Activated CD4-positive, alpha-beta memory T cell treated with anti-CD3 and anti-CD28 coated beads, Interleukin-2, amount 10 ng/mL, durations not matched to agents 7 days and 5 days (primary cell): ENCODE results near the gene PTMS. TPM values are rescaled to one million over a fixed set of nuclear protein-coding genes. Genes with fewer than 3 reads are reported as not detected.
"Not testable (repeated sequence)": the region's sequence is repeated elsewhere in the genome, so short reads cannot be mapped to it uniquely, and the experiment has no call there.

Experiments used
- CTCF ChIA-PET: fragments of 350-600 bp; sonication (Branson Sonifier 250); formaldehyde crosslinking; loops from one replicate; lab custom pipeline; 2021; ENCODE audit warnings: antibody characterized with exemption, inconsistent platforms; lab: Charles Lee
- POLR2A ChIA-PET: fragments of 350-600 bp; sonication (Branson Sonifier 250); formaldehyde crosslinking; loops from one replicate; lab custom pipeline; 2021; ENCODE audit warnings: antibody characterized with exemption; lab: Charles Lee
- DNase-seq: peaks from one replicate; pipeline ENCODE4 v3.0.0-alpha.2; 2020
- H3K27ac Mint-ChIP-seq: one replicate; pipeline ENCODE4 v1.8.0; 2021; ENCODE audit warnings: mild to moderate bottlenecking, mixed read lengths
- H3K27me3 Mint-ChIP-seq: one replicate; pipeline ENCODE4 v1.8.0; 2021; ENCODE audit warnings: mixed read lengths
- H3K36me3 Mint-ChIP-seq: one replicate; pipeline ENCODE4 v1.8.0; 2021; ENCODE audit warnings: low read depth, mixed read lengths
- H3K4me1 Mint-ChIP-seq: one replicate; pipeline ENCODE4 v1.8.0; 2021; ENCODE audit warnings: mixed read lengths
- H3K4me3 Mint-ChIP-seq: one replicate; pipeline ENCODE4 v1.8.0; 2021; ENCODE audit warnings: mild to moderate bottlenecking, mixed read lengths
- H3K9me3 Mint-ChIP-seq: one replicate; pipeline ENCODE4 v1.8.0; 2021; ENCODE audit warnings: mixed read lengths
- total RNA-seq, 2 experiments: library from RNA; stranded (reverse); gene quantifications; one replicate each; pipeline ENCODE4 v1.2.3, GENCODE V29; 2021

The PTMS gene
- total RNA-seq, 2 experiments from 2014 or later = 47.0 to 49.6 TPM

DNA sequence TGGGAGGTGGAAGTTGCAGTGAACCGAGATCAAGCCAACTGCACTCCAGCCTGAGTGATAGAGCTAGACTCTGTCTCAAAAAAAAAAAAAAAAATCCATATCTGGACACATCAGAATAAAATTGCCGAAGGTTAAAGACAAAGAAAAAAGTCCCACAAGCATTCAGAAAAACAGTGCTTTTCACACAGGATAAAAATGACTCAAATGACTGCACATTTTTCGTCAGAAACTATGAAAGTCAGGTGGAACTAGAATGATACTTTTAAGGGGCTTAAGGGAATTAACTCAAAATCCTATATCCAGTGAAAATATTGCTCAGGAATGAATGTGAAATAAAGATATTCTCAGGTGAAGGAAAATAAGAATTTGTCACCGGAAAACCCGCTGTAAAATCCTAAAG, 29.4 kb upstream of the PTMS start:
- Mint-ChIP-seq H3K4me1 (peaks cover 6% of the 10 kb centered on the region), H3K36me3 (no peaks in the 10 kb centered on the region), H3K27me3 (no peaks in the 10 kb centered on the region), H3K4me3 (no peak overlapping the region), H3K27ac (no peak overlapping the region), H3K9me3 (no peaks in the 10 kb centered on the region)
- CTCF ChIA-PET = interaction anchor here (0.6 to 1.6 kb wide), 4 partner anchors 30 to 85 kb away, joined by 3 to 4 read pairs (median 4); partner anchors contain the start of gene GPR162
- POLR2A ChIA-PET = no interaction called here
- DNase-seq = no peak

DNA sequence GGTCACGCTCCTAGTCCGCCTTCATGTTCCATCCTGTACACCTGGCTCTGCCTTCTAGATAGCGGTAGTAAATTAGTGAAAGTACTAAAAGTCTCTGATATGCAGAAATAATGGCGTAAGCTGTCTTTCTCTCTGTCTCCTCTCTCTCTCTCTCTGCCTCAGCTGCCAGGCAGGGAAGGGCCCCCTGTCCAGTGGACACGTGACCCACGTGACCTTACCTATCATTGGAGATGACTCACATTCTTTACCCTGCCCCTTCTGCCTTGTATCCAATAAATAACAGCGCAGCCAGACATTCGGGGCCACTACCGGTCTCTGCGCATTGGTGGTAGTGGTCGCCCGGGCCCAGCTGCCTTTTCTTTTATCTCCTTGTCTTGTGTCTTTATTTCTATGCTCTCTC, 24.1 kb upstream of the PTMS start:
- H3K27ac Mint-ChIP-seq, DNase-seq, H3K9me3 Mint-ChIP-seq, CTCF ChIA-PET, H3K27me3 Mint-ChIP-seq, H3K4me3 Mint-ChIP-seq: not testable (repeated sequence)
- POLR2A ChIA-PET = interaction anchor here (1.3 to 2.8 kb wide), 2 partner anchors 11 to 51 kb away, joined by 3 to 8 read pairs; partner anchors contain the start of gene MLF2
- Mint-ChIP-seq H3K36me3 (peaks cover 16% of the 10 kb centered on the region), H3K4me1 (peaks cover 19% of the 10 kb centered on the region)

DNA sequence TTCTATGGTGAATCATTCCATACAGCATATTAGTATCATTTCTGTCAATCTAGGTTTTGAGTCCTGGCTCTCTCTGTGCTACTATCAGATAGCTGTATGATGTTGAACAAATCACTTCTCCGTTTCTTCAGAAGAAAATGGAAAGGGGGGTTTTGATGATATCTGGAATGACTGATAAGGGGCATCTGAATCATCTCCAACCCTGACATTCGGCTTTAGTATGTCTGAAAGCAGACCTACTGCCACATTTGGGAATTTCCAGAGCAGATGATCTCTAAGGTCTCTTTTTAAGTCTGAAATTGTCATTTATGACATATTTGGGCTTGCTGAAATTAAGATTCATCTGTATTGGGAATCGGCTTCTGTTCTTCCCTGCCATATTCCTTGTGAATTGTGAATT, 23.3 kb upstream of the PTMS start:
- POLR2A ChIA-PET = interaction anchor here (1.3 to 2.8 kb wide), 2 partner anchors 10 to 50 kb away, joined by 3 to 8 read pairs; partner anchors contain the start of gene MLF2

DNA sequence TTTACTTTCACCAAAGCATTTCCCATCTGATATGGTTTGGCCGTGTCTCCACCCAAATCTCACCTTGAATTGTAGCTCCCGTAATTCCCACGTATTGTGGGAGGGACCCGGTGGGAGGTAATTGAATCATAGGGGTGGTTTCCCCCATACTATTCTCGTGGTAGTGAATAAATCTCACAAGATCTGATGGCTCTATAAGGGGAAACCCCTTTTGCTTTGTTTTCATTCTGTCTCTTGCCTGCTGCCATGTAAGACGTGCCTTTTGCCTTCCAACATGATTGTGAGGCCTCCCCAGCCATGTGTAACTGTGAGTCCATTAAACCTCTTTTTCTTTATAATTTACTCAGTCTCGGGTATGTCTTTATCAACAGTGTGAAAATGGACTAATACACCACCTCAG, 22.9 kb upstream of the PTMS start:
- POLR2A ChIA-PET = interaction anchor here (1.3 to 2.8 kb wide), 2 partner anchors 10 to 50 kb away, joined by 3 to 8 read pairs; partner anchors contain the start of gene MLF2
- Mint-ChIP-seq H3K4me1 (peaks cover 20% of the 10 kb centered on the region), H3K36me3 (peaks cover 29% of the 10 kb centered on the region), H3K27ac (peak overlapping the region; percentile 13)
- CTCF ChIA-PET, H3K27me3 Mint-ChIP-seq, DNase-seq, H3K9me3 Mint-ChIP-seq, H3K4me3 Mint-ChIP-seq: not testable (repeated sequence)

More for the DNA sequence above, 23.3 kb upstream of the PTMS start:
- CTCF ChIA-PET = no interaction called here
- no peak overlapping the region for H3K27ac Mint-ChIP-seq
- peaks cover 24% of the 10 kb centered on the region for H3K36me3 Mint-ChIP-seq
- H3K4me3 Mint-ChIP-seq = no peak overlapping the region
- H3K4me1 Mint-ChIP-seq = peaks cover 20% of the 10 kb centered on the region
- DNase-seq = no peak
- H3K9me3 Mint-ChIP-seq = peaks cover 7% of the 10 kb centered on the region
- H3K27me3 Mint-ChIP-seq = no peaks in the 10 kb centered on the region

DNA sequence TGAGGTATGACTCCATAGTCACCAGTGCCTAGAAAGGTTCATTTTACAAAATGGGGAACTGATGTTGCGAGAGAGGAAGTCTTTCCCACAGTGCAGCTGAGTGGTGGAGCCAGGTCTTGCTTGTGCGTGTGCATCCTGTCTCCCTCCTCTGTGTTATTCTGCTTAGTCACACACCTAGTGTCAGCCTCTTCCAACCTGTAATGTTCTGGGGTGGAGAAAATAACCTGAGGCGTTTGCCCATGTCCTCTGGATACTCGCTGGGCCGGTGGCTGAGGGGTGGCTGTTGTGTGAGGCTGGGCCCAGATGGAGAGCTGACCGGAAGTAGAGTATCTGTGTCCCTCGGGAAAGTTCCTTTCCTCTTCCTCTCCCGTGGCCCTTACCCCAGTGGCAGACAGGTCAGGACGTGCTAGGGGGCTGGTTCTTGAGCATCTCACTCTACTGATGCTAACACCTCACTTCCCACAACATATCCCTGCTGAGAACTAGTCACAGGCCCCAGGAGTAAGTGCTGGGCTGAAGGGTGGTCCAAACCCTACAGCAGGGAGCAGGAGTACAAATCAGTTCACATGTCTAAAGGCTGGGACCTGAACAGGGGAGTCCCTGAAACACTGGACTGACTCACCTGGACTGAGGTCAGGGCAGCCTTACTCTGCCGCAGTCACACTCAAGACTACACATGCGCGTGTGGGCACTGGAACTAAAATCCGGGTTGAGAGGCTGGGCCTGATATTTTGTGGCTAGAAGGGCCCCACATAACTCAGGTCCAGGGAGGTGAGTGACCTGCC, 20.2 kb upstream of the PTMS start:
- peaks cover 47% of the 10 kb centered on the region for H3K36me3 Mint-ChIP-seq
- ChIA-PET POLR2A (interaction anchor here (0.9 to 2.7 kb wide), 4 partner anchors 21 to 47 kb away, joined by 3 to 10 read pairs (median 6); partner anchors contain the start of genes COPS7A and PTMS), CTCF (interaction anchor here (1.2 kb wide), 1 partner anchor 22 kb away, joined by 3 read pairs; the partner anchor contains the start of gene COPS7A)
- no peaks in the 10 kb centered on the region for H3K27me3 Mint-ChIP-seq
- DNase-seq = peak; percentile 45
- H3K27ac Mint-ChIP-seq = peak overlapping the region; percentile 89
- peaks cover 7% of the 10 kb centered on the region for H3K9me3 Mint-ChIP-seq
- peaks cover 22% of the 10 kb centered on the region for H3K4me1 Mint-ChIP-seq
- no peak overlapping the region for H3K4me3 Mint-ChIP-seq

DNA sequence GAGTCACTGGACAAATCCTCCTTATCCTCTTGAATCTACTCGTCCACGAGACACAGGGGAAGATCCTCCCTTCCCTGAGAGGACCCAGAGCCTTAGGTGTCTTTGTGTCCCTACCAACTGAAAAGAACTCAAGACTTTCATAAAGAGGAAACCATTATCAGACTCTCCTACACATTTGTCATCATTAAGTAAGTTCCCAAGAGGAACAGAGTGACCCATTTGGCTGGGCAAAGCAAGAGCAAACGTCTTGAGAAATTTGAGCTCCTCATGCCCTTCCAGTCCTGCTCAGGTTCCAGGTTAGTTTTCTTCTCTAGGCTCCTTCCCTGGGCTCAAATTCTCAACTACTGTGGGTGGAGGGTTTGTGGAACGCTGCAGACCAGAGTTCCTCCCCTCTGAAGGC, 18.9 kb upstream of the PTMS start:
- Mint-ChIP-seq H3K27me3 (no peaks in the 10 kb centered on the region), H3K4me3 (no peak overlapping the region), H3K27ac (peak overlapping the region; percentile 31), H3K9me3 (peaks cover 7% of the 10 kb centered on the region), H3K4me1 (peaks cover 33% of the 10 kb centered on the region), H3K36me3 (peaks cover 56% of the 10 kb centered on the region)
- no peak for DNase-seq
- ChIA-PET POLR2A (no interaction called here), CTCF (no interaction called here)

DNA sequence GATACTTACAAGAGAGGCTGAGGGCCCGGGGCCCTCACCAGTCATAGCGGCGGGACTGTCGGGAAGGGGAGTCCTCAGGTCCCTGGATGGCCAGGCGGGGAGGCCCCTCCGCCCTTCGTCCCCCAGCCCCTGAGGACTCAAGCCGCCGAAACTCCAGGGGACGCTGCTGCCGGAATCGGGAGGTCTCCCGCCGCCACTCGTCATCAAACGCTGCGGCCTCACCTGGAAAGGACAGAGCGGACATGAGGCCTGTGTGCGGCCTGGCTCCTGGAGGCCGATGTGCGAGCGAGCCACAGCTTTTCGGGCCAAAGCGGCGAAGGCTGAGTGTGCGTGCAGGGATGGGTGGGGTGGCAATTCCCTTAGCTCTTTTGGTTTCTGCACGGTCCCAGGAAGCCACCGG, 17.4 kb upstream of the PTMS start:
- ChIA-PET CTCF (no interaction called here), POLR2A (no interaction called here)
- DNase-seq = no peak
- H3K4me3 Mint-ChIP-seq = no peak overlapping the region
- peaks cover 58% of the 10 kb centered on the region for H3K36me3 Mint-ChIP-seq
- H3K27me3 Mint-ChIP-seq = no peaks in the 10 kb centered on the region
- H3K4me1 Mint-ChIP-seq = peaks cover 39% of the 10 kb centered on the region
- no peak overlapping the region for H3K27ac Mint-ChIP-seq
- H3K9me3 Mint-ChIP-seq = peaks cover 2% of the 10 kb centered on the region

DNA sequence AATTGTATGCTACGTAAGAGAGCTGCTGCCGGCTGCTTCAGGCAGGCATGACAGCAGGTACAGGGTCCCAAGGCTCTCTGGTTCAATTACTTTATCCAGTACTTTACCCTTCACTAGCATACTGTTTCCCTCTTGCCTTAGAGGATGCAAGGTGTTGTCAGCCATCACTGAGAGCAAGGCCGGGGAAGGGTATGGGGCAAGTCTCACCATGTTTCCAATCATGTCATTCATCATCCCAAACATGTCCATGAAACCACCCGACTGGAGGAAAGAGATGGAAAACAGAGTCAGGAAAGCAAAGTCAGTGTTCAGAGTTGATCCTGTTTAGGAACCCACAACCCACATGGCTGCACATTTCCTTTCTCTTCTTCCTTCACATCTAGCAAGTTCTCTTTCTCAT, 15.7 kb upstream of the PTMS start:
- H3K9me3 Mint-ChIP-seq = no peaks in the 10 kb centered on the region
- no peaks in the 10 kb centered on the region for H3K27me3 Mint-ChIP-seq
- peaks cover 33% of the 10 kb centered on the region for H3K4me1 Mint-ChIP-seq
- ChIA-PET CTCF (no interaction called here), POLR2A (no interaction called here)
- DNase-seq = no peak
- H3K36me3 Mint-ChIP-seq = peaks cover 48% of the 10 kb centered on the region
- H3K4me3 Mint-ChIP-seq = no peak overlapping the region
- no peak overlapping the region for H3K27ac Mint-ChIP-seq

DNA sequence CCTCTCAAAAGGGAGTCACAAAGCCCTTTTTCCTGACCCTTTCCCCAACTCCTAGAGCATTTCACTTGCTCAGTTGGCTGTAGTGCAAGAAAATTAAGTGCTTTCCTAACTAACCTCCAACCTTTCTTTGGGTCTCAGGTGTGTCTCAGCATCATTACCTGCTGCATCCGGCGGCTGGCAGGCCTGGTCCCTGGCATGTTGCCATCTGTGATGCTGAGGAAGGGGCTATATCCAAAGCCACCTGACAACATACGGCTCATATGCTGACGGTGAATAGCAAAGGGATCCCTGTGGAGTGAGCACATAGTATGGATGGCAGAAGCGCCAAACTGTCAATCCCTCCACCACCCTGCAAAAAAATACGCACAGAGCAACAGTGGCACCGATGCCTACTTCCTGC, 14.4 kb upstream of the PTMS start:
- H3K27me3 Mint-ChIP-seq = no peaks in the 10 kb centered on the region
- ChIA-PET CTCF (interaction anchor here (0.8 to 6.1 kb wide), 16 partner anchors 15 to 139 kb away, joined by 3 to 78 read pairs (median 21); partner anchors contain the start of genes CD4, CDCA3, COPS7A and LAG3), POLR2A (interaction anchor here (0.9 to 4.2 kb wide), 13 partner anchors 9 to 139 kb away, joined by 3 to 73 read pairs (median 21); partner anchors contain the start of genes CD4, CDCA3, COPS7A and LAG3)
- H3K4me1 Mint-ChIP-seq = peaks cover 23% of the 10 kb centered on the region
- no peak for DNase-seq
- no peaks in the 10 kb centered on the region for H3K9me3 Mint-ChIP-seq
- peak overlapping the region; percentile 90 for H3K27ac Mint-ChIP-seq
- peaks cover 43% of the 10 kb centered on the region for H3K36me3 Mint-ChIP-seq
- H3K4me3 Mint-ChIP-seq = peak overlapping the region; percentile 92

DNA sequence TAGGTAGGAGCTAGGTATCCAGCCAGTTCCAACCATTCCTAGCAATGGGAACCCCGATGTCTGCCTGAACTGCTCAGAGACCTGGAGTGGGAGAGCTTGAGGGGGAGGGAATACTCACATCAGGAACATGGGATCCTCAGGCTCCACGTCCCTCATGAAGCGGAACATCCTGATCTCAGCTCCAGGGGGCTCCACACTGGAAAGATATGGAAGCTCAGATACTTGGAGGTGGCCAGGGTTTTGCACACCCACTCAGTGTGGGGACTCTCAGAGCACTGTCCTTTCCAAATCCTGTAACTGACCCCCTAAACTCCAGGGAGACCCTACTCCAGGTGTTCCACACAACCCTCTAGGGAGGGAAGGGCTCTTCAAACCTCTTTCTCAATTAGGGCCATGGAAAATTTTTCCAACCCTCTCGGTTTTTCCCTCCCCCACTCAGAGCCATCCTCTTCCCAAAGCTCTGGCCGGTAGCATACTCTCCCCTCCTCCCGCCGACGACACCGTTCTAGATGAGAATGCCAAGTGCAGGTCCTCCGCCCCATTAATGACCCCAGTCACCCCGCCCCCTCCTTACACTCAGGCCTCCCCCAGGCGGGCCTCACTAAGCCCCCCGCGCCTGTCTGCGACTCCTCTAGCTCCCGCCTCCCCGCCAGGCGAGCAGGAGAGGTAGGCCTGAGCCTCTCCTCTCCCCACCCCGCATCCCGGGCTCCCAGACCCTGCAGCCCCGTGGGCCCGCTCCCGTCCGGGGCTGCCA, 13.8 kb upstream of the PTMS start:
- Mint-ChIP-seq H3K27ac (peak overlapping the region; percentile 90), H3K4me1 (peaks cover 23% of the 10 kb centered on the region), H3K27me3 (peaks cover 2% of the 10 kb centered on the region), H3K4me3 (peak overlapping the region; percentile 92), H3K9me3 (no peaks in the 10 kb centered on the region), H3K36me3 (peaks cover 39% of the 10 kb centered on the region)
- CTCF ChIA-PET = interaction anchor here (0.8 to 6.1 kb wide), 28 partner anchors 14 to 169 kb away, joined by 3 to 78 read pairs (median 10); partner anchors contain the start of genes CD4, CDCA3, COPS7A and GPR162
- DNase-seq = no peak
- POLR2A ChIA-PET = interaction anchor here (0.7 to 4.2 kb wide), 37 partner anchors 9 to 282 kb away, joined by 3 to 73 read pairs (median 6); partner anchors contain the start of genes CD4, CDCA3, COPS7A and GAPDH

DNA sequence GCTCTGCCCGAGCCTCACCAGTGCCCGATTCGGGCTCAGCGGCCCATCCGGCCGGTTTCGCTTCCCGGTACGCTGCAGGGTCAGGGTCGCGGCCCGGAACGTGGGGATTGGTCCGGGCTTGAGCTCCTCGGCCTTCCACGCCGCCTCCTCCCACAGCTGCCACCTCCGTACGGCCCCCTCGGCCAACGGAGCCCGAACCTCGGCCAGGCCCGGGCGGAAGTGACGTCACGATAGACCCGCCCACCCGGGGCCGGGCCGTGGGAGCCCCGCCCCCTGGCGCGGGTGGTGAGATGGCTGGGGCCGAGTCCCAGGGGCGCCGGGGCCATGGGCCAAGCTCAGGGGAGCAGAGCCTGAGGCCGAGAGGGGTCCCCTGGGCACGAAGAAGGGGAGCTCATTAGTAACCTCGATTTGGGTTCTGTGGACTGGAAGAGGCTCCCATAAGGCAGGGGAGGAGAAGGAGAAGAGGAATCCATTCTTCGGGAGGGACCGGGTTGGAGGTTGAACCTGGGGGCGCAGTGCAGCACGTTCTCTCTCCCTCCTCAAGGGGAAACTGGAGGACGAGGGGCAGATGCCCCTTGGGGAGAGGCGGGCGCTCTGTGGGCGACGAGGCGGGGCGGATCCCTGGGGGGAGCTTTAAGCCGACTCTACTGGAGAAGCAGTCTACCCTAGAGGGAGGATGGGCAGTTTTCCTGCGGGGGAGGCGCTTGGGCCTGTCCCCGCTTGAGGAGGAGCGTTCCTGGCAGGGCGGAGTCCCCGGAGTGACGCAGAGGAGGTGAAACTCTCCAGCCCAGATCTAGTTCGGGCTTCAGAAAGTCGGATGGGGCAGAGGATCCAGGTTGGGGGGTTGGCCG, 13.0 kb upstream of the PTMS start, which contains the start of gene MLF2:
TSS of gene MLF2 (minus strand) at position 221 of the 851 bp plus-strand sequence. CDS start 807 bp downstream, outside the sequence.
- peak within 1 kb of the TSS; percentile 90 for H3K27ac Mint-ChIP-seq
- peak within 1 kb of the TSS; percentile 92 for H3K4me3 Mint-ChIP-seq
- peaks cover 31% of the 10 kb centered on the region for H3K36me3 Mint-ChIP-seq
- peak; percentile 98 for DNase-seq
- CTCF ChIA-PET = interaction anchor here (0.7 to 6.1 kb wide), 39 partner anchors 9 to 261 kb away, joined by 3 to 78 read pairs (median 6); partner anchors contain the start of genes CD4, CDCA3, COPS7A and GPR162
- H3K27me3 Mint-ChIP-seq = peaks cover 4% of the 10 kb centered on the region
- POLR2A ChIA-PET = interaction anchor here (0.7 to 4.2 kb wide), 39 partner anchors 9 to 282 kb away, joined by 3 to 73 read pairs (median 5); partner anchors contain the start of genes CD4, CDCA3, COPS7A and GAPDH
- no peaks in the 10 kb centered on the region for H3K9me3 Mint-ChIP-seq
- H3K4me1 Mint-ChIP-seq = peaks cover 25% of the 10 kb centered on the region
